MG63 (cell line): ENCODE measurements around the gene INHBC. TPM values are rescaled to one million over a fixed set of nuclear protein-coding genes. Genes with fewer than 3 reads are reported as not detected.
A peak's percentile ranks its signal among the peaks of the same experiment; 100 is the strongest.
"Not testable (repeated sequence)": the region's sequence is repeated elsewhere in the genome, so short reads cannot be mapped to it uniquely, and the experiment has no call there.

Experiments used
- DNase-seq: peaks from one replicate; pipeline ENCODE4 v3.0.0-alpha.2; 2020
- H3K27me3 ChIP-seq: fragments of 250-450 bp; sonication (Bioruptor Pico); 2 replicates; pipeline ENCODE4 v1.5.1; 2020; ENCODE audit warnings: mild to moderate bottlenecking, moderate library complexity
- H3K36me3 ChIP-seq: fragments of 250-450 bp; sonication (Bioruptor Pico); 2 replicates; pipeline ENCODE4 v1.5.1; 2020; ENCODE audit warnings: mild to moderate bottlenecking, moderate library complexity
- H3K4me3 ChIP-seq: fragments of 250-450 bp; sonication (Bioruptor Pico); 2 replicates; pipeline ENCODE4 v1.5.1; 2020; ENCODE audit warnings: mild to moderate bottlenecking, moderate library complexity
- H3K9me3 ChIP-seq: fragments of 250-450 bp; sonication (Bioruptor Pico); 2 replicates; pipeline ENCODE4 v1.5.1; 2020; ENCODE audit warnings: mild to moderate bottlenecking, moderate library complexity
- total RNA-seq: library from RNA; depleted of rRNA; stranded (reverse); fragments of >200 nt; shearing (Covaris generic); gene quantifications from 2 replicates; pipeline ENCODE4 v1.2.3, GENCODE V29; 2014; ENCODE audit warnings: low replicate concordance

The INHBC gene
- total RNA-seq, 1 experiment from 2014 or later: not detected

DNA sequence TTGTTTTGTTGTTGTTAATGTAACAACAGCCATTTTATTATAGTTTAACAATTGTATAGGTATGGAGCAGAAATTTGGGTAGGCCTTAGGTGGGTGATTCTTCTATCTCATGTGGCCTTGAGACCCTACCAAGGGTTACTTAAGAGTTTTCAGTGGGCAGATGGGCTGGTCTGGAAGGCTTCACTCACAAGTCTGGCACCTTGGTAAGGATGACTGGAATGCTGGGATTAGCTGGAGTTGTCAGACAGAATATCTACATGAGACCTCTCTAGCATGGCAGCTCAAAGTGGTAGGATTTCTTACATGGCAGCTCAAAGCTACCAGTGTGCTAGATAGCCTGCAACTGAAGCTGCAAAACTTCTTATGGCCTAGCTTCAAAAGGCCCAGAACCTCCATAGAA is 51.1 kb downstream of the INHBC start:
- Histone ChIP-seq H3K27me3 (peaks cover 3% of the 10 kb centered on the region; the same call in 1 of the 2 replicates), H3K4me3 (no peak overlapping the region), H3K36me3 (peaks cover 25% of the 10 kb centered on the region), H3K9me3 (no peaks in the 10 kb centered on the region)
- DNase-seq: no peak

DNA sequence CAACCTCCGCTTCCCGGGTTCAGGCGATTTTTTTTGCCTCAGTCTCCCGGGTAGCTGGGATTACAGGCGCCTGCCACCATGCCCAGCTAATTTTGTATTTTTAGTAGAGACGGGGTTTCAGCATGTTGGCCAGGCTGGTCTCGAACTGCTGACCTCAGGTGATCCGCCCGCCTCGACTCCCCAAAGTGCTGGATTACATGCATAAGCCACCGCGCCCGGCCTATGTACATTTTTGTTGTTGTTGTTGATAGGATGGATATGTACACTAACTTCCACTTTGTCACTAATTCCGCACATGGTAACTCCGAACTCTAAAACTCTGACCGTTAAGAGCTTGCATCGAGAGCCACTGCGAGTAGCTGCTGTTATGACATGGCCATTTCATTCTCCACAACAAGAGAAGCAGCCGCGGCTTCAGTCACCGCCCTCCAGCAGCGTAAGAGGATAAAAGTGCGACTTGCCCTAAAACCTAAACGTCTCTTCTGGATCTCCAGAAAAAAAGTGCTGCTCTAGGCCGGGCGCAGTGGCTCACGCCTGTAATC is 52.5 kb downstream of the INHBC start:
- no peak for DNase-seq

DNA sequence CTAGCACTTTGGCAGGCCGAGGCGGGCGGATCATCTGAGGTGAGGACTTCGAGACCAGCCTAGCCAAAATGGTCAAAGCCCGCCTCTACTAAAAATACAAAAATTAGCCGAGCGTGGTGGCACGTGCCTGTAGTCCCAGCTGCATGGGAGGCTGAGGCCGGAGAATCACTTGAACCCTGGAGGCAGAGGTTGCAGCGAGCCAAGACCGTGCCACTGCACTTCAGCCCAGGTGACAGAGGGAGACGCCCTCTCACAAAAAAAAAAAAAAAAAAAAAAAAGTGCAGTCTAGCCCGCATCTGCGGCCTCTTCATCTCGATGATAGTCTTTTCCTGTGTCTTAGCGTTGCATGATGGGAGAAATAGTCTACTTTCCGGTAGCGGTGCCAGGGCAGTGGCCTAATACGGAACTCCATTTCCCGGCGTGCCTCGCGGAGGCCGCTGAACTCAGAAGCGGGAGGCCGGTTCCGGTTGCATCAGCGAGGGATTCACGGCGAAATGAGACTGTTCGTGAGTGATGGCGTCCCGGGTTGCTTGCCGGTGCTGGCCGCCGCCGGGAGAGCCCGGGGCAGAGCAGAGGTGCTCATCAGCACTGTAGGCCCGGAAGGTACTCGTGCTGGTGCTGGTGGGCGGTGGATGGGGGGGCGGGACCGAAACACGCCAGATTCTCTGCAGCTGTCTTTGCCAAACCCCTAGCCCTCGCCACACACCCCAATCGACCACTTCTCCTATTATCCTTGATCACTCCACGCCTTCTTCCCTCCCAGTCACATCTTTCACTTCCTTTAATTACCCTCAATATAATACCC is 53.2 kb downstream of the INHBC start, which contains the start of gene MARS1:
Gene MARS1, plus strand, starts transcription at position 472 of the 805 bp plus-strand sequence. Its CDS starts 23 bp downstream, at position 495.
- no peaks in the 10 kb centered on the region for H3K27me3 ChIP-seq
- peaks cover 42% of the 10 kb centered on the region for H3K36me3 ChIP-seq
- DNase-seq: peak; percentile 96
- peak within 1 kb of the TSS; percentile 77 for H3K4me3 ChIP-seq
- H3K9me3 ChIP-seq: no peaks in the 10 kb centered on the region

More for the DNA sequence above, 52.5 kb downstream of the INHBC start:
- Histone ChIP-seq H3K27me3 (no peaks in the 10 kb centered on the region), H3K4me3 (peak overlapping the region; percentile 77), H3K9me3 (no peaks in the 10 kb centered on the region), H3K36me3 (peaks cover 37% of the 10 kb centered on the region)

DNA sequence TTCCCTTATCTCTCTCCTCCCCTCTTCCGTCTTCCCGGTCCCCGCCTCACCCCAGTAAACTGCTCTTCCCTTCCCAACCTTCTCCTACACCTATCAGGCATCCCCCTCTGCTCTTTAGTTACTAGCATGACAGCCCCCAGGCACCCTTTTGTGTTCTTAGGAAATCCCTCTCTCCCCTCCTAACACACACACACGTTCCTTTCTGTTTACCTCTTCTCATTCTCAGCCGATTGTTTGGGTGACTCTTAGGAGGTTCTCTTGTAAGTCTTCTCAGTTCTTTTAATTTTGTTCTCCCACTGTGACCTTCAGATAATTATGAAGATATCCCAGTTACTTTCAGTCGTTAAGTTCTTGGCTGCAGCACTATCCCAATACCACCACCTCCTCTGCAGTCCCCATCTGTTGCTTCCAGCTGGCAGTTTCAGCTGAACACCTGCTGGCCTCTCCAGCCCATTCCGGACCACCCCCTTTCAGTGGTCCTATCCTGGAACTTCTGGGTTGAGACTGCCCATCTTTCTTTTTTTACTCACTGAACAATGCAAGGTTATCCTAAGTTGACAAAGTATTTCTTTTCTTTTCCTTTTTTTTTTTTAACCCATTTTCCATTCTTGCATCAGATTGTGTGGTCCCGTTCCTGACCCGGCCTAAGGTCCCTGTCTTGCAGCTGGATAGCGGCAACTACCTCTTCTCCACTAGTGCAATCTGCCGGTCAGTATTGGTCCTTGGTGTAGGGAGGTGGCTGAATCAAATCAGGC is 54.0 kb downstream of the INHBC start:
- peaks cover 44% of the 10 kb centered on the region for H3K36me3 ChIP-seq
- peak overlapping the region; percentile 77 for H3K4me3 ChIP-seq
- no peaks in the 10 kb centered on the region for H3K27me3 ChIP-seq
- H3K9me3 ChIP-seq: no peaks in the 10 kb centered on the region
- no peak for DNase-seq

DNA sequence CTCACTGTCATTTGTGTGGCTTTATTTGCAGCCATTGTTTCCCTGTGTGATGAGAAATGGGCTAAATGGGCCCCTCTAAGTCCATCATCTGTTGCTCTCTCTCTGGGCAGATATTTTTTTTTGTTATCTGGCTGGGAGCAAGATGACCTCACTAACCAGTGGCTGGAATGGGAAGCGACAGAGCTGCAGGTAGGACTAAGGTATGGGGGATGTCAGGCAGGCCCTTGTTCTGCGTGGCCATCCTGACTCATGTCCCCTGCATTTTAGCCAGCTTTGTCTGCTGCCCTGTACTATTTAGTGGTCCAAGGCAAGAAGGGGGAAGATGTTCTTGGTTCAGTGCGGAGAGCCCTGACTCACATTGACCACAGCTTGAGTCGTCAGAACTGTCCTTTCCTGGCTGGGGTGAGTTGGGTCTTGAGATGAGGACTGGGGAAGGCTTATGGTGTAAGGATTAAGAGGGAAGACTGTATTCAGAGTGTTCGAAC is 54.6 kb downstream of the INHBC start:
- DNase-seq: no peak
- Histone ChIP-seq H3K27me3 (no peaks in the 10 kb centered on the region), H3K9me3 (no peaks in the 10 kb centered on the region), H3K4me3 (peak overlapping the region; percentile 77), H3K36me3 (peaks cover 47% of the 10 kb centered on the region)

DNA sequence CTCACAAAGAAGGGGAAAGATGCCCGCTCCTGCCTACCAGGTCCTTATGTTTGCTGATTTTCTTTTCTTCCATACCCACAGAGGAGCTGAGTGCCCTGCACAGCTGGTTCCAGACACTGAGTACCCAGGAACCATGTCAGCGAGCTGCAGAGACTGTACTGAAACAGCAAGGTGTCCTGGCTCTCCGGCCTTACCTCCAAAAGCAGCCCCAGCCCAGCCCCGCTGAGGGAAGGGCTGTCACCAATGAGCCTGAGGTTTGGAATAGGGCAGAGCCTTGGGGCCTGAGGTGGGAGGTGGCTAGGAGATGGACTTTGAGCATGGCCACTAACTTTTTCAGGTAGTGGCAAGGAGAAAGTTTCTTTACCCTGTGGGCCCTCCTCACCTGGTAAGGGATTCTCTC is 55.5 kb downstream of the INHBC start:
- H3K9me3 ChIP-seq: no peaks in the 10 kb centered on the region
- DNase-seq: no peak
- no peak overlapping the region for H3K4me3 ChIP-seq
- H3K36me3 ChIP-seq: peaks cover 51% of the 10 kb centered on the region
- no peaks in the 10 kb centered on the region for H3K27me3 ChIP-seq

DNA sequence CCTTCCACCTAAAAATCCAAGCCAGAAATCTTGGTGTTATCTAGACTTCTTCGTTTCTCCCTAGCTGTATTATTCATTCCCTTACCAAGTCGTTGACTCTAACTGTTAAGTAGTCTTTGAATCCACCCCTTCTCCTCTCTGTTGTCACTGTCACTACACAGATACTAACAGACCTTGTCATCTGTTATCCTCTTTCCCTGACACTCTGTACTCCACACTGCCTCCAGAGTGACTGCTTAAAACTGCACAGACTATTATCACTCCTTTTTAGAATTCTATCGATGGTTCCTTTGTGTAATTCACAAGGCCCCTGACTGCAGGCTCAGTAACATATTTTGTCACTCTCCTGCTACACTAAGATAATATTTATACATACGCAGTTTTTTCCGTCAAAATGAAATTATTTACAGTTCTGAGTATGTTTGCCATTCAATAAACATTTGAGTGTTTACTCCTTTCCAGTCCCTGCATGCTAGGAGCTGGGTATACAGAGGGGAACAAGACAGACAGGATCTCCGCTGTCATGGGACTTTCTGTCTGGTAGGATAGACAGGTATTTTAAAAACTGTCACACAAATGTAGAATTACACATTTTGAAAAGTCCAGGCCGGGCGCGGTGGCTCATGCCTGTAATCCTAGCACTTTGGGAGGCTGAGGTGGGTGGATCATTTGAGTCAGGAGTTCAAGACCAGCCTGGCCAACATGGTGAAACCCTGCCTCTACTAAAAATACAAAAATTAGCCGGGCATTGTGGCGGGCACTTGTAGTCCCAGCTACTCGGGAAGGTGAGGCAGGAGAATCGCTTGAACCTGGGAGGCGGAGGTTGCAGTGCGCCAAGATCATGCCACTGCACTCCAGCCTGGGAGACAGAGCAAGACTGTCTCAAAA is 57.1 kb downstream of the INHBC start:
- no peak for DNase-seq
- no peak overlapping the region for H3K4me3 ChIP-seq
- no peaks in the 10 kb centered on the region for H3K9me3 ChIP-seq
- H3K36me3 ChIP-seq: peaks cover 61% of the 10 kb centered on the region
- no peaks in the 10 kb centered on the region for H3K27me3 ChIP-seq

DNA sequence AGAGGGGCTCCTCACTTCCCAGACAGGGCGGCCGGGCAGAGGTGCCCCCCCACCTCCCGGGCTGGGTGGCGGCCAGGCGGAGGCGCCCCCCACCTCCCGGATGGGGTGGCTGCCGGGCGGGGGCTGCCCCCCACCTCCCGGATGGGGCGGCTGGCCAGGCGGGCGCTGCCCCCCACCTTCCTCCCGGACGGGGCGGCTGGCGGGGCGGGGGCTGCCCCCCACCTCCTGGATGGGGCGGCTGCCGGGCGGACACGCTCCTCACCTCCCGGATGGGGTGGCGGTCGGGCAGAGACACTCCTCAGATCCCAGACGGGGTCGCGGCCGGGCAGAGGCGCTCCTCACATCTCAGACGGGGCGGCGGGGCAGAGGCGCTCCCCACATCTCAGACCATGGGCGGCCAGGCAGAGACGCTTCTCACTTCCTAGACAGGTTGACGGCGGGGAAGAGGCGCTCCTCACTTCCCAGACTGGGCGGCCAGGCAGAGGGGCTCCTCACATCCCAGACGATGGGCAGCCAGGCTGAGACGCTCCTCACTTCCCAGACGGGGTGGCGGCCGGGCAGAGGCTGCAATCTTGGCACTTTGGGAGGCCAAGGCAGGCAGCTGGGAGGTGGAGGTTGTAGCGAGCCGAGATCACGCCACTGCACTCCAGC is 60.6 kb downstream of the INHBC start:
- DNase-seq: not testable (repeated sequence)
- peaks cover 71% of the 10 kb centered on the region for H3K36me3 ChIP-seq

DNA sequence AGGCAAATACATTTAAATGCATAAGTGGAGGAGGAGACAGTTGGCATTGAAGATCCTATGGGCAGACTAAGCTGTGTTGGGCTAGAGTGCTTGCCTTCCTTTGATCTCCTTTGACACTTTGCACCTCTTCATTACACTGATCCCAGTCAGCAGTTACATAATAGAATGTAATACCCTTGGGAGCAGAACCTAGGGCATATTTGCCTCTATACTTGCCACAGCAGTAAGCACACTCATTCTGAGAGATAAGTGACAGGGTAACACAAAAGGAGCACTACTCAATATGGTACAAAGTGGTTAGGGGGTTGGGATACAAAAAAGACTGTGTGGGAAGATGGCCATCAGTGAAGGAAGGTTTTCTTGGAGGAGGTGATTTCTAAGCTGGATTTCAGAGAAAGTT is 62.2 kb downstream of the INHBC start:
- no peak overlapping the region for H3K4me3 ChIP-seq
- no peaks in the 10 kb centered on the region for H3K9me3 ChIP-seq
- peaks cover 74% of the 10 kb centered on the region for H3K36me3 ChIP-seq
- DNase-seq: no peak
- no peaks in the 10 kb centered on the region for H3K27me3 ChIP-seq

More for the DNA sequence above, 60.6 kb downstream of the INHBC start:
- not testable (repeated sequence) for H3K27me3 ChIP-seq, H3K9me3 ChIP-seq, H3K4me3 ChIP-seq

DNA sequence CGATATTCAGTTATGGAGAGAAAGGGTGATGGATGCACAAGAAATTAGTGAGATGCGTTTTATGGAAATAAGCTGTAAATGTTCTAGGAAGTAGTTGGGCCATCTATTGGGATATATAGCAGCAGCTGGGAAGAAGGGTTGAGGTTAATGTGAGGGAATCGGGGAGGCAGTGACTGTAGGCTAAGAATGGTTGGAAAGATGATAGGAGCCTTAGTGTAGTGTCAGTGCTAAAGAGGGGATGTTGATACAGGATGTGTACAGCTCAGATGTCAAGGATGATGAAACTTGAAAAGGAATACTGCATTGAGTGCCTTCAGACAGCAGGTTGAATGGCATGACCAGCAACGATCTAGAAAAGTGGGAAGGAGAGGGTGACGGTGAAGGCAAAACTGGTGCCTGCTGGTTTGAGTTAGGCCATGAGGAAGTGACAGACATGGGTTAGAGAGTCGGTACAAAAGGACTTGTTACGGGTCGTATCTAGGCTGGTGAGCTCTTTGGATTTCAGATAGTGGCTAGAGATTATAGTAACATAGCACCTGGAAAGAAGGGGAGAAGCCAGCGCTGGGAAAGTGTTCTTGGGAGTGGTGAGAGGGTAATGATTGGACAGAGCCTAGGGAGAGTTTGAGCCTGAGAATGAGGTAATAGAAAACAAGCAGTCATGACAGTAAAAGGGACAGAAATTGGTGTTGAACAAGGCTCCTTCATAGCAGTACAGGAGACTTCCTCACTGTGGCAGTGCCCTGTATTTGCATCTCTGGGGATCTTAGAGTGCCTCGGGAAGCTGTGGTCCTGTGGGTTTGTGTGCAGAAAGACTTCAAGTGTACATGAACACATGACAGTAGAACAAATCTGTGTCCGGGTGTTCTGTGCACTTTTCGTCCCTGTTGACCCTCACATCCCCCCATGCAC is 62.9 kb downstream of the INHBC start:
- H3K4me3 ChIP-seq: no peak overlapping the region
- DNase-seq: no peak
- H3K27me3 ChIP-seq: no peaks in the 10 kb centered on the region
- H3K9me3 ChIP-seq: no peaks in the 10 kb centered on the region
- H3K36me3 ChIP-seq: peaks cover 76% of the 10 kb centered on the region

DNA sequence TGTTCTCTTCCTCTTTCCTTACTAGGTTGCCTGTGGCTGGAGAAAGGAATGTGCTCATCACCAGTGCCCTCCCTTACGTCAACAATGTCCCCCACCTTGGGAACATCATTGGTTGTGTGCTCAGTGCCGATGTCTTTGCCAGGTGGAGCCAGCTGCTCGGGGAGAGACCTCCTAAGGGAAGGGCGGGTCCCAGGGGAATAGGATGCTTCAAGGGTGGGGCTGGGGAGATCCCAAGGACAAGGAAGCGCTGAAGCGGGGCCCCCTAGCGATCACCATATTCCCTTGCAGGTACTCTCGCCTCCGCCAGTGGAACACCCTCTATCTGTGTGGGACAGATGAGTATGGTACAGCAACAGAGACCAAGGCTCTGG is 63.5 kb downstream of the INHBC start:
- Histone ChIP-seq H3K9me3 (no peaks in the 10 kb centered on the region), H3K27me3 (no peaks in the 10 kb centered on the region), H3K36me3 (peaks cover 73% of the 10 kb centered on the region), H3K4me3 (no peak overlapping the region)
- no peak for DNase-seq

DNA sequence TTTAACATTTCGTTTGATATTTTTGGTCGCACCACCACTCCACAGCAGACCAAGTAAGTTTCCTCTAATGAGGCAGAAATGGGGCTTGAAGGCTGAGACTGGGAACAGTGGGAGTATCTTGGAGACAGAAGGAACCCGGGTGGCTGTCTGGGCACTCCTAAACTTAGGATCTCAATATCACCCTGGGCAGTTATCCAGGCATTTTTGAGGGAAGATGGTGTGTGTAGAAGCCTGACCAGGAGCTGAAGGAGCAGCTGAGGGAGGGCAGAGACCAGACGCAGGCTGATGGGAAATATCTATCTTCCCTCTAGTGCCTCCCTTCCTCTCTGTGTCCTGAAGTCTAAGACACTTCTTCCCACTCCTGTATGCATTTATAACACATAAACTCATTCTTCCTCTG is 64.0 kb downstream of the INHBC start:
- H3K36me3 ChIP-seq: peaks cover 74% of the 10 kb centered on the region
- no peak overlapping the region for H3K4me3 ChIP-seq
- no peaks in the 10 kb centered on the region for H3K9me3 ChIP-seq
- no peak for DNase-seq
- no peaks in the 10 kb centered on the region for H3K27me3 ChIP-seq

DNA sequence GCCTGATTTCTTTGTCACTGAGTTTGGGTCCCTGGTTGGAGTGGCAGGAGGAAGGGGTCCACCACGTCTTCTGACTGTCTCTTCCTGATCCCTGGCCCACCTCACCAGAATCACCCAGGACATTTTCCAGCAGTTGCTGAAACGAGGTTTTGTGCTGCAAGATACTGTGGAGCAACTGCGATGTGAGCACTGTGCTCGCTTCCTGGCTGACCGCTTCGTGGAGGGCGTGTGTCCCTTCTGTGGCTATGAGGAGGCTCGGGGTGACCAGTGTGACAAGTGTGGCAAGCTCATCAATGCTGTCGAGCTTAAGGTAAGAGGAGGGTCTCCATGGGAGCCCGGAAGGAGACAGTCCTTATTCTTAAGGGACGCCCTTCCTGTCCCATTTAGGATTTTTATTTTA is 65.6 kb downstream of the INHBC start:
- no peak for DNase-seq
- Histone ChIP-seq H3K9me3 (no peaks in the 10 kb centered on the region), H3K4me3 (no peak overlapping the region), H3K36me3 (peaks cover 81% of the 10 kb centered on the region), H3K27me3 (no peaks in the 10 kb centered on the region)
